Lower leg skin (tissue), 4 donors: Measurements from ENCODE around the gene MYOF. TPM values are rescaled to one million over a fixed set of nuclear protein-coding genes. Genes with fewer than 3 reads are reported as not detected.

Experiments used
- DNase-seq, 2 donors: peaks; one replicate each; pipeline ENCODE4 v3.0.0-alpha.2; 2019; ENCODE audit warnings: low spot score in 2 of 2
- H3K4me3 ChIP-seq: fragments of 200-600 bp; sonication (generic); 2 replicates; pipeline ENCODE4 v1.5.1; 2017; ENCODE audit warnings: mild to moderate bottlenecking, low read depth; ENCODE audit not compliant: poor library complexity, severe bottlenecking
- POLR2A ChIP-seq, 2 donors: fragments of 450-650 bp; IDR thresholded peaks; one replicate each; pipeline ENCODE4 v1.6.1; 2016 to 2017; ENCODE audit warnings: antibody characterized with exemption in 2 of 2, mild to moderate bottlenecking in 1 of 2, moderate library complexity in 1 of 2
- WGBS, 2 donors: methylation state at CpG; one replicate each; pipeline ENCODE4 v1.1.5; 2018; 5-methylcytosine and 5-hydroxymethylcytosine counted together
- intact Hi-C: fragments of 100-400 bp; cut with DNase I; formaldehyde crosslinking; loops from one replicate; pipeline ENCODE4 v1.15.0; 2023; ENCODE audit warnings: low total_unique reads
- total RNA-seq, 4 donors: library from RNA; depleted of rRNA; stranded (reverse); fragments of >200 nt; gene quantifications; one replicate each; pipeline ENCODE4 v1.1.0, GENCODE V29; 2016
- TF ChIP-seq, protein P1 (sequence below), 3 donors: fragments of 450-650 bp; IDR thresholded peaks; one replicate each; pipeline ENCODE4 v1.5.1; 2016; ENCODE audit warnings: antibody characterized with exemption in 3 of 3, mild to moderate bottlenecking in 3 of 3, moderate library complexity in 2 of 3

The MYOF gene
- total RNA-seq, 4 donors from 2014 or later, result 65.5 to 129 (median 90.3) TPM

- TF ChIP-seq POLR2A (IDR thresholded peaks at IDR 0.05), result no peak
- TF ChIP-seq, protein P1, sequence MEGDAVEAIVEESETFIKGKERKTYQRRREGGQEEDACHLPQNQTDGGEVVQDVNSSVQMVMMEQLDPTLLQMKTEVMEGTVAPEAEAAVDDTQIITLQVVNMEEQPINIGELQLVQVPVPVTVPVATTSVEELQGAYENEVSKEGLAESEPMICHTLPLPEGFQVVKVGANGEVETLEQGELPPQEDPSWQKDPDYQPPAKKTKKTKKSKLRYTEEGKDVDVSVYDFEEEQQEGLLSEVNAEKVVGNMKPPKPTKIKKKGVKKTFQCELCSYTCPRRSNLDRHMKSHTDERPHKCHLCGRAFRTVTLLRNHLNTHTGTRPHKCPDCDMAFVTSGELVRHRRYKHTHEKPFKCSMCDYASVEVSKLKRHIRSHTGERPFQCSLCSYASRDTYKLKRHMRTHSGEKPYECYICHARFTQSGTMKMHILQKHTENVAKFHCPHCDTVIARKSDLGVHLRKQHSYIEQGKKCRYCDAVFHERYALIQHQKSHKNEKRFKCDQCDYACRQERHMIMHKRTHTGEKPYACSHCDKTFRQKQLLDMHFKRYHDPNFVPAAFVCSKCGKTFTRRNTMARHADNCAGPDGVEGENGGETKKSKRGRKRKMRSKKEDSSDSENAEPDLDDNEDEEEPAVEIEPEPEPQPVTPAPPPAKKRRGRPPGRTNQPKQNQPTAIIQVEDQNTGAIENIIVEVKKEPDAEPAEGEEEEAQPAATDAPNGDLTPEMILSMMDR (IDR thresholded peaks at IDR 0.05), result no peak
- 93 to 96% methylated on average over 6 of the region's 6 CpGs for WGBS, 2 donors
- no peak overlapping the region for H3K4me3 ChIP-seq
- intact Hi-C loops, result no loop called here
- no peak for DNase-seq
These were observed 125.6 kb downstream of the MYOF start for GRCh38 chr10:93356516-93356915.

GRCh38 chr10:93352638-93353383, 129.3 kb downstream of the MYOF start:
- TF ChIP-seq, protein P1 (IDR thresholded peaks at IDR 0.05), result no peak
- no peak for TF ChIP-seq POLR2A (IDR thresholded peaks at IDR 0.05)
- WGBS, 2 donors, result 60 to 64% methylated on average over 6 of the region's 6 CpGs
- DNase-seq, result no peak
- intact Hi-C loops, result no loop called here
- no peak overlapping the region for H3K4me3 ChIP-seq

- intact Hi-C loops, result no loop called here
- TF ChIP-seq, protein P1 (IDR thresholded peaks at IDR 0.05), result no peak
- no peak for TF ChIP-seq POLR2A (IDR thresholded peaks at IDR 0.05)
- WGBS, 2 donors, result 43 to 44% methylated on average over 4 of the region's 4 CpGs
- no peak for DNase-seq
- no peak overlapping the region for H3K4me3 ChIP-seq
These were observed 135.4 kb downstream of the MYOF start for GRCh38 chr10:93346694-93347093.

- H3K4me3 ChIP-seq, result no peak overlapping the region
- intact Hi-C loops, result no loop called here
- WGBS, 2 donors, result 65 to 73% methylated on average over 3 of the region's 3 CpGs
- no peak for DNase-seq
- TF ChIP-seq, protein P1 (IDR thresholded peaks at IDR 0.05), result no peak
- TF ChIP-seq POLR2A (IDR thresholded peaks at IDR 0.05), result no peak
These were observed 136.0 kb downstream of the MYOF start for GRCh38 chr10:93346108-93346507.

- TF ChIP-seq, protein P1 (IDR thresholded peaks at IDR 0.05), result no peak
- no peak for TF ChIP-seq POLR2A (IDR thresholded peaks at IDR 0.05)
These were observed 137.4 kb downstream of the MYOF start for GRCh38 chr10:93344691-93345090.

DNA sequence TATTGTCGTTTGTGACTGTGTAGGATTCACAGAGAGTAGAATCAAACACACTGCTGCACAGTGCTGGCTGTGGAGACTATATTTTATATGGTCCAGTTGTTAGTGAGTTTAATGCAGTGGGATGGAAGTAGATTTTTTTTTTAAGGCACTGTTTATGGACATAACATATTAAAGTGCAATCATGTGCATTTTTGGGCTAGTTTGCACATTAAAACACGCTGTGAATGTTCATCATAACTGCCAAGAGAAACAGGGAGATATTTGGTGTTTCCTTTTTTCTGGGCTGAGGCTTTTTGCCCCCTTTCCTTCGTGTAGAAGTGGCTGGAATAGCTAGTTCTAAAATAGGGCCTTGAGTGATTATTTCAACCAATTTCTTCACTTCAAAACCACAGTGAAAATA, 139.2 kb downstream of the MYOF start:
- DNase-seq, result no peak
- no peak overlapping the region for H3K4me3 ChIP-seq
- WGBS, 2 donors, result 74 to 88% methylated on average over 3 of the region's 3 CpGs
- TF ChIP-seq POLR2A (IDR thresholded peaks at IDR 0.05), result no peak
- TF ChIP-seq, protein P1 (IDR thresholded peaks at IDR 0.05), result no peak
- intact Hi-C loops, result no loop called here

More at GRCh38 chr10:93344691-93345090, 137.4 kb downstream of the MYOF start:
- intact Hi-C loops, result no loop called here
- WGBS, 2 donors, result 81 to 91% methylated on average over 3 of the region's 3 CpGs
- DNase-seq, result no peak
- no peak overlapping the region for H3K4me3 ChIP-seq
